DMS153 treated with DMSO at 0.1 percent for 48 hours (cell line): ENCODE data around the gene TMEM131.

Experiments
- DNase-seq: peaks from one replicate; lab custom pipeline; 2025; ENCODE audit not compliant: unreplicated experiment; lab: John Stamatoyannopoulos, UW

The TMEM131 gene

DNA sequence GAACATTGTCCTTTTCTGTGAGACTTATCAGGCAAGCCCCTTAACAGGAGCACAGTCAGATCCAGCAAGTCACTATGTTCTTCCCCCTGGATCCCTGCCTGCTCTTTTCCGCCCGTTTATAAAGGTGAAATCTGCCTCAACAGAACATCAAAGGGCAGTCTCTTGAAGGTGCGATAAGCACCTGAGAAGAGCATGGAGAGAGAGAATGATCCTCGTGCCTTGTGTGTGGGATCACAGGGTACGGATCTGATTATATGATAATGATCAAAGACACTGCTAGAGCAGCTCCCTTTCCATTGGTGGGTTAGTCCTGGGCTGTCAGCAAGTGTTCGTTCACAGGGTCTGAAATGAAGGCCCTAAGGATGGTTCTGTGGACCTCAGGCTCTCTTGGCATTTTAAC lies 176.0 kb downstream of the TMEM131 start:
- no peak for DNase-seq

DNA sequence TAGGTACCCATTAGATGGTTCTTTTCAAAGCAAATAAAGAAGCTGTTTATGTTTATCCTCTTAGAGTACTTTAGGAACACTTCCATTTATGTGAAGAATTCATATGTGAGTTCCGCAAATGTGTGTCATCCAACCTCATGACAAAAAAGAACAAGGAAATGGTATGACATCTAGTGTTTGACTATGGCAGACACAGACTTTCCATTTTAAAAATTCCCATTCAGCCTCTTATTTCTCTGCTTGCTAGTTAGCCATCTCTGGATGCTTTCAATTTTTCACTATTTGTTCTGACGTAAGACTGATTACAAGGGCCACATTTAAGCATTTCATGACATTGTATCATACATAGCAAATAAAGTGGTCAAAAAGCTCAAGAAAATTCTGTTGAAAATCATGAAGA lies 179.3 kb downstream of the TMEM131 start:
- no peak for DNase-seq

DNA sequence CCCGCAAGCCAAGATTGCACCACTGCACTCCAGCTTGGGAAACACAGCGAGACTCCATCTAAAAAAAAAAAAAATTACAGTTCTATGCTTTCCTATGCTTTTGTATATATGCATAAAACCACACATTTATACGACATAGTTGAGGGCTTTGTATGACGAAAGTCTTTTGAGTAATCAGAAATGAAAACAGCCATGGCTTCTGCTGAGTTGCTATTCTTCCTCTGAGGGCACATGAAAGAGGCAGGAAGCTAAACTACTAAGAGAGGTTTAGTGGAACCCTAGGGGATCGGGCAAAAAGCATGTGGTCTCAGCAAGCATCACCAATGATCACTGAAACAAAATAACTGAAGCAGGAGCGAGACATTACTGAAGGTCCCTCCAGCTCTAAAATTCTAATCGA lies 182.8 kb downstream of the TMEM131 start:
- no peak for DNase-seq

DNA sequence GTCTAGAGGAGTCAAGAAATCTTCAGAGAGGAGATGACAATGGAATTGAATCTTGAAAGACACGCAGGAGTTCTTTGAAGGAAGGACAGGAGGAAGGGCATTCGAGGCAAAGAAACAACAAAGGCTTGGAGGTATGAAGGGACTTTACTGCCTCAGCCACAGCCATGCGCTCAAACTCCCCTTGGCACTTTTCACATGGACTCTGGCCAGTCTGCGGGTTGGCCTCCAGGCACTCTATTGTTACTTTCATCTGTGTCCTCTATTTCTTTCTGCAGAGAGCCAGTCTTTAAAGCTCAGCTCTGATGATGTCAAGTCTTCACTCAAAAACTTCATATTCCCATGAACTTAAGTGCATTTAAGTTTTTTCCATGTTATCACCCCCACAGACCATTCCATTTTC lies 186.9 kb downstream of the TMEM131 start:
- DNase-seq = no peak

DNA sequence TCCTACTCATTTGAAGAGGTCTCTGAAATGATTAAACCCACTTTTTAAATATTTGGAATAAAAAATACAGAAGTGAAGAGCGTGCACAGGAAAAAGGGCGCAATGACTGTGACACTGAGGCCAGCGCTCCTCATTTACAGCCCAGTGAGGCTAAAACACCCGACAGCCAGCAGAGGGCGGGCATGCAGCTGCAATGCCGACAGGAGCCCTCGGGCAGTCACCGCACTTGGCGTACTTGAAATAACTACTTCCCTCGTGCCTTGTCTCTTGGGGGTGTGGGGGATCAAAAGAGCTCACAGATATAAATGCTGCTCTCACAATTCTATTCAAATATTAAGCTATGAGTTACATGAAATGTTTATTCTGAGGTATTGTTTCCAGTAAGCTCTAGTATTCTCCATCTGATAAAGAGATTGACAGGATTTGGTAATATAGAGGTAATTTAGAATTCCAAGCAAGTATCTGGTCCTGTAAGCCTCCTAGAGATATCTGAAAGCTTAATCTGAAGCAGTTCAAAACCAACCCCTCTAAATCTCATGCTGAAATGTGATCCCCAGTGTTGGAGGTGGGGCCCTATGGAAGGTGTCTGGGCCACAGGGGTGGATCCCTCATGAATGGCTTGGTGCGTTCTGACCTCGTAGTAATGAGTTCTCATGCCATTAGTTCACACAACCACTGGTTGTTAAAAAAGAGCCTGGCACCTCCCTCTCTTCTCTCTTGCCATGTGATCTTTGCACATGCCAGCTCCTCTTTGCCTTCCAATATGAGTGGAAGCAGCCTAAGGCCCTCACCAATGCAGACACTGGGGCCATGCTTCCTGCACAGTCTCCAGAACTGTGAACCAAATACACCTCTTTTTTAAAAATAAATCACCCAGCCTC lies 188.8 kb downstream of the TMEM131 start:
- peak; percentile 28 for DNase-seq

DNA sequence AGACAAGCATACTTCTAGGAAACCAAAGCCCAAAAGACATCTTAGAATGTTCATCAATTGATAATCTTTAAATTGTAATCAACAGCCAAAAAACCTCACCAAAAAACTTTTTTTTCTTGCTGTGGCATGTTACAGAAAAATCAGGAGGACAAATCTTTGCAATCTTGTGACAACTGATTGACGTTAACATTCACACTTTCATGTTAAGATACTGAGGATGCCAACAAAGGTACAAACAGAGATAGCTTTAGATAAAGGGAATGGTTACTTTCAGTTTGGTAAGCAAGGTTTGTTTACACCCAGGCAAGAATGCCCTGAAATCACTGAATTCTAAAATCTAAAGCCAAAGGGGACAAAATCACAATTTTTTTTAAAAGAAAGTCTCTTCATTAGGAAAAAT lies 190.0 kb downstream of the TMEM131 start:
- no peak for DNase-seq

DNA sequence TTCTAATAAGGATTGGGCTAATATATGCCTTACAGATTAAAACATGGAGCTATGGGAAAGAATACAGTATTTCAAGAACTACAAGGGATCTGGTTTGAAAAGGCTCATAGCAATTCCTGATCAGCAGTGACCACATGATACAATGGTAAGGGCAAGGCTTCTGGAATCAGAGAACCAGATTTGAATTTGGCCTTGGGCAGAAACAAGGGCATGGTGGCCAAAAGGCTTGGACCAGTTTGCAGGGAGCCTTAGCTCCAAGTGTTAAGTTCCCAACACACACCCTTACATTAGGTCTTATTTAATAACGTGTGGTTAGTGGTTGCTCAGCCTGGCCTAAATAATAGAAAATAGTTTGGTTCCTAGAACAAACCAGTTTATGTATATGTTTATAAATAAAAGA lies 194.7 kb downstream of the TMEM131 start:
- no peak for DNase-seq

DNA sequence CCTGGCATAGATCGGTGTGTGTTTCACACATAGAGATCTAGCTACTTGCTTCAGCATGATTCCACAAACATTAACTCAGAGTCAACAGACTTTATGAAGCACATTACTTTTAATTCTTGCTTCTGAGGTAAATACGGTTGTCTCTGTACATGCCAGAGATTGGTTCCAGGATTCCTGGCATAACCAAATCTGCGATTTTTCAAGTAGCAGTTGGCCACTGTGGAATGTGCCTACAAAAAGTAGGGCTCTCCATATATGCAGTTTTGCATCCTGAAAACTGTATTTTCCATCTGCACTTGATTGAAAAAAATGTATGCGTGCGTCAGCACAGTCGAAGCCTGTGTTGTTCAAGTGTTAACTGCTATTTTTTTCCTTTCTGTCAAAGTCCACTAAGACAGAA lies 197.3 kb downstream of the TMEM131 start:
- no peak for DNase-seq

DNA sequence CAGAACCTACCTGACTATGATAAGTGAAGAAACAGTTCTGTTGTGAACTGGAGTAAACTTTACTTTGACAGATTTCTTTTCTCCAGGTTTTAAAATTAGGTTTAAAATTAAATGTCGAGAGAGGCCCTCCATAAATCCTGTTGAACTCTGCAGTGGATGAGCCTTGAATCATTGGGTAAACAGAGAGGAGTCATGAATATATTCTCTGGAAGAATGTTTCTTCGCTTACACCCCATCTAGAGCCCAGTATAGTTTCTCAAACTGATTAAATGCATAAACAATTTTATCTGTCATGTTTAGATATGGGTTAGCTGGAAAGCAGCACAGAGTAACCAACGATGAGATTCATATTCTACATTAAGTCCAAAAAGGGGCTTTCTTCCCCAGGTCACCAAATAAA lies 198.4 kb downstream of the TMEM131 start:
- no peak for DNase-seq

DNA sequence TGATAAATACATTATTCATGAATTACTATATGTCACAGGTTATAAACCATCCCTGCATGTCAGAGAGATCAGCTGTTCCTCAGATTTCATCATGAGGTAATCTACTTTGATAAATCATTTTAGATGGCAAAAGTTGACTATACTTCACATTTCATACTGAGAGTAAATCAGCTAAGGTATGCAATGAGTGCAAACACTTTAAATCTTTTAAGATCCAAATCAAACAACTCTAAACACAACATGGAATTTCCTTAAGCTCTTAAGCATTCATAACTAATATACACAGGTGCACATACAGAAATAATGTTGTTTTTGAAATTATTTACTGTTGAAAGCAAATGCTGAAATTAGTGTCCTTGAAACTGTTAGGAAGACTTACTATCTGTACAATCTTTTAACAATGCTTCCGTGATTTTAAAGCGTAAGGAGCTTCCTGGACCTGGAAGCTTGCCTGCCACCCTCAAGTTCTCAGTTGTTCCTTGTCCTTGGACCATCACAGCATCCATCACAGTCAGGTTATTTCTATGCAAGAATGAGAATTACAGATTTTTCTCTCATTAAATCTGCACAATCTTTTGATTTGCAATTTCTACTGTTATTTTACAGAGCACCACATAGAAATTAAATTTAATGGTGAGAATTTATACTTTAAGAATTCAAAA lies 199.2 kb downstream of the TMEM131 start:
- DNase-seq = no peak

DNA sequence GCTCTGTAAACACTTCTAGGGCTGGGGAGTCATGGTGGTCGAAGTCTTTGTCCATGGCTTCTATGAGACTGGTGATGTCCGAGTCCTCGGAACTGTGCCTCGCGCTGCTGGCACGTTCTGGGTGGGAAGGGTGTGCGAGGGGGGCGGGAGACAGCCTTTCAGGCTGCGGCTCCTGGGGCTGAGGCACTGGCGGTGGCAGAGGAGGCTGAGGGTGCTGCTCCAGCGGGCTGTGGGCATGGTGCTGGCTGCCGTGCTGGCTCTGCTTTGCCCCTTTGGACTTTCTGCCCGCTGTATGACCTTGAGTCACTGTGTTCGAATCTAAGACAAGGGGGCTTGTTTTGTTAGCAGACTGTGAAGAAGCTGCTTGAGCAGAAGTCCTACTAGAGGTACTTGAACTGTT lies 203.3 kb downstream of the TMEM131 start:
- no peak for DNase-seq

DNA sequence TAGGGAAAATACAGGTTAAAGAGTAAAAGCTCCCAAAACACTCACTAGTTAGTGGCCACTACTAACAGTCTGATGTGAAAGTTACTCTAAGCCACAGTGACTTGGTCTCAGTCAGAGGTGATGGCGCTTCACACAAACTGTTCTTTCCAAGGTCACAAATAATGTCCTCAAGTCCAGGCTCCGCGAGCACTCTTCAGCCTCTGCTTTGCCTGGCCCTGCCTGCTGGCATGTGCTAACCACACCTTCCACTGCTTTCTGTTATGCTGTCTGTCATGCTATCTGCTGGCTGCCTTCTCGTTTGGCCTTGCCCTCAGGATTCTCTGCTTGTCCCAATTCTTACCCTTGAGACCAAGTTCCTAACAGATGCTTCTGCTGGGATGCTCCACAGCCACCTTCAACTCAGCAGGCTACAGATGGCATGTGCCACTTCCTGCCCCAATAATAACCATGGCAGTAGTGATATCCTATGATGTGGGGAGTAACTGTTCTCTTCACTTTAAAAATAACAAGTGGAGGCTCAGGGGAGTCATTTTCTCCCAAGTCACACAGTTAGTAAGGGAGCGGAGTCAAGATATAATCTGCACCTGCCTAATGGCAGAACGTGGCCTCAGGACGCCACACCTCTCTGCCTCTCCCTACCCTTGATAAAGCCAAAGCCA lies 206.6 kb downstream of the TMEM131 start:
- DNase-seq = no peak

DNA sequence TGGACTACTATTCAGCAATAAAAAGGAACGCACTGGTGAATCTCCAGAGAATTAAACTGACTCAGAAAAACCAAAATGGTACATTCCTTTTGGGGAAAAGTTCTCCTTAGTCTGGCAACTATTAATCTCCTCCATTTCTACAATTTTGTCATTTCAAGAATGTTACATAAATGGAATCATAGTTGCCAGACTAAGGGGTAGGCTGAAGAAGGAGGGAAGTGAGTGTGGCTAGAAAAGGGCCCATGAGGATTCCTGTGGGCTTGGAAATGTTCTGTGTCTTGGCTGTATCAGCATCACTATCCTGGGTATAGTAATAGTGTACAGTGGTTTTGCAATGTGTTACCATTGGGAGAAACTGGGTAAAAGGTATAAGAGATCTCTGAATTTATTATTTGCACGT lies 209.9 kb downstream of the TMEM131 start:
- DNase-seq = no peak

DNA sequence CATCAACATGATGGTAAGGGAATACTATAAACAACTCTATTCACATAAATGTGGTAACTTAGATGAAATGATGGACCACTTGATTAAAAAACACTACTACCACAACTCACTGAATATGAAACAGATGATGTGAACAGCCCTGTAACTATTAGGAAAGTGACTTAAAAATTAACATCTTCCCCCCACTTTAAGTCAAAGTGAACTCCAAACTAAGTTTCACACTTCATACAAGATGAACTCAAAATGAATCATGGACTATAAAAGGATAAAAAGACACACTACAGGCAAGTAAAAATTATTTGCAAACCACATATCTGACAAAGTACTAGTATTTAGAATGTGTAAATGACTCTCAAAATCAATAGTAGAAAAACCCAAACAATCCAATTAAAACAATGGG lies 210.8 kb downstream of the TMEM131 start:
- DNase-seq = no peak

DNA sequence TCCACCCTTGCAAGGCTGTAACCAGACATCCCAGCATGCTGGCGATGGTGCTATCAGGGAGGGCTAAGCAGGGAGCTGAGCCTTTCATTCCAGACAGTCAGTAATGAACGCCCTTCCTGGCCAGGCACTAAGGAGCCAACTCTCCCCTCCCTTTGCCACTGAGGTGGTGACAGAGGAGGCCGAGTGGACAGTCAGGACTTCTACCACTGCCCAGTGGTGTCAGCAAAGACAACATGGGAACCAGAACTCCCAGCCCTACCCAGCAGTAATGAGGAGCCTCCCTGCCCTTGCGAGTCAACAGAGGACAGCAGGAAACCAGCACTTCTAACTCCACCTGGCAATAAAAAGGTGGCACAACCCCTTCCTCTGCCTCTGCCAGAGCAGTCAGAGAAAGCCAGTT lies 213.8 kb downstream of the TMEM131 start:
- DNase-seq = peak; percentile 40

DNA sequence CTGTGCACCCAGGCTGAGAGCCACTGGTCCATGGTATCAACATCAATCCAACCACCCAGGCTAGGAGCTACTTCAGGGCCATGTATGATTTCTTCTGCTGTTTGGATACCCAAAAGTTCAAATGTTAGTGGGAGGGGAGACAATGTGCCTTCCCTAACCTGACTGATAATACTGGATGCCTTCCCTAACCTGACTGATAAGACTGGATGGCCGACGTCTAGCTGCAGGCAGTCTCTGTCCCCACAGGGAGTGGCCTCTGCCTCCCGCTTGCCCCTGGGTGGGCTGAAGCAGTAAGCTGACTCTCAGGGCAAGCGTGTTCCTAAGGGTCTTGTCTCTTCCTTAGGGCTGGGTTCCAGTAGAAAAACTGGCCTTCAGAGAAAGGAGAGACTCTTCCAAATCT lies 216.6 kb downstream of the TMEM131 start:
- no peak for DNase-seq

DNA sequence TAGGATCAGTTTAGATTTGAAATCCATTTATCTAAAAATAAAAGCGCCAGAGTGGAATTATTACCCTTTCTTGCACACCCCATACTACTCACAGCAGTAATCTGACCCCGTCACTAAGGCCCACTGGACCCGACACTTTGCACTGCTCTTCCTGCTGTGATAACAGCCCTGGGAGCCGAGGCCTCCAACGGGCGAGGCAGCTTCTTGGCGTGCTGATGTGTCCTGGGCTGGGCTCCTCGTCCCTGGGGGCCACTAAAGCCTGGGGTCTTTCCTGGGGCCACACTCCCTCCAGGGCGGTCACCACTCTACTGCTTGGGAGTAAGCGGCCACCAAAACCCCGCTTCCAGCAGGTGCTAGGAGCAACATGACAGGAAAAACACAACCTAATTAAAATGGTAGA lies 220.7 kb downstream of the TMEM131 start:
- no peak for DNase-seq

DNA sequence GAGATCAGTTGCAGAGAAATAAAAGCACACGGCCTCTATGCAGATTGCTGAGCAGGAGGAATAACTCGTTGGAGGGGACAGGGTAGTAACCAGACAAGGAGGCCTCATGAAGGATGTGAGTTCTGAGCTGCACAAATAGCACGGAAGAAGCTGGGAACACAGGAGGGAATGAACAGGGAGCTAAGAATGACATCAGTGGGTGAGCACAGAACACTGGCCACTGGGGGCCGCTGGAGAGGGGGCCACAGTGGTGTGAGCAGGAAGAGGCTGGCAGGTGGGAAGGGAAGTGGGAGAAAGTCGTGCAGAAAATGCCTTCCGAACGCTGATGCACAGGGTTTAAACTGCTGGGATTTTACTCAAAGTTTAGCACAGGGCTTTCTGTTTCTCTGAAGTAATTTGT lies 221.3 kb downstream of the TMEM131 start:
- DNase-seq = no peak

DNA sequence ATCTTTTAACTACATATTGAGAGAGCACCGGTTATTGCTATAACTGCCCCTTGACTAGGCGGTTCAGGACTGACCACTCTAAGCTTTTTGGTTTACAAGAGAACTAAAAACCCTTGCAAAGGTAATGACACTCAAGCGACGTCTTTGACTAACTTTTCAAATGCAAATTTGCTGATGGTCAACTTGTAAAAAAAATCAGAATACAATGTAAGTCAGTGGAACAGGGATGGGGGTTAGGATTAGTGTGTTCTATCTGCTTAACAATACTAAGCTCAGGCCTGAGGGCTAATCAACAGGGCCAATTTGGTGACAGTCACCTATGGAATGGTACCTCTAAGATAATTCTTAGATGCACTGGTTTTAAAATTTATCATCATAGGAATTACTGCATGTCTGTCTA lies 225.3 kb downstream of the TMEM131 start:
- no peak for DNase-seq

DNA sequence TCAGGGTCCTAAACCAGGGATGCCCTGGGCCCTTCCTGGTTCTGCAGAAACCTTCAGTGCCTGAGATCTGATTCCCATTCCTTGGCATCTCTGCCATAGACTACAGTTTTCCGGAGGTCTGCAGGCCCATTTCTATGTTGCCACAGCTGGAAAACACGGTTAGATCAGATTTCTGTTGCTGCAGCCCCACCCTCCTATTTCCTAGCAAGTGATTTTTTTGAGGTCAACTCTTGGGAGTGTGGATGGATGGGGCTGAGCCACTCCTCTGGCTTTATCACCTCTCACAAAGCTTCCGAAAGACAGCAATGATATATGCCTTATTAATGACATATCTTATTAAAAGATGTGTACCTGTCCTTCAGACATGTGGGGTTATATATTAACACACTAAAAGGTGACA lies 226.0 kb downstream of the TMEM131 start:
- DNase-seq = no peak

DNA sequence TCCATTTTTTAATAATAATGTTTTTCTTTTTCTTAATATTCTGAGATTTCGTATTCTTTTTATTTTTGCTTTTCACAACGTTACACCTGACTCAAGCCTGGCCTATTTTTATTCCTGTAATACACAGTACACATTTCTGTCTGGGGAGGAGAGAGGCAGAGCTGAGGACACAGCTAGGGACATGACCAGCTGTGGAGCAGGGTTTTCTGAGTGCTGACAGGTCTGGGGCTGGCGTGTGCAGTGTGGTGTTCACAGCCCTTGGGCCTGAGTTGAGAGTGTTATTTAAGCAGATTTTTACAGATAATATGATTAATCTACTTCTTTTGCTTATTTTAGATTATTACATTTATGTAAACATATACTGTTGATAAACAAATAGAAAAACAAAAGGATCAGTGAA lies 226.4 kb downstream of the TMEM131 start:
- DNase-seq = no peak

DNA sequence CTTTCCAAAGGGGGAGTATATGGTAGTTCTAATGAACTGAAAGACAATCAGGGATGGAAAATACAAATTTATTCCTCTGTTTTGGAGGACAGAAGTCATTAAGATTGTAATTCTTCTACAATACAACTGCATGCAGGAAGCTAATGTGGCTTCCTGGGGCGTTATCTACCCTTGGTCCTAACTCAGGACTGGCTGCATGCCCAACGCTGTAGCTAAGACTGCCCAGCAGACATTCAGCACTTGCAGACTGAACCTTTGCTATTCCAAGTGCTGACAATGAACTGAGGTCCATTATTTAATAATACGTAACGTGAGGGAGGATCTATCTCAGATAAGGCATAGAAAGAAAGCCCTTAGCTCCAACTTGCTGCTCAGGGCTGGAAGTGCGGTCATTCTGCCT lies 229.2 kb downstream of the TMEM131 start:
- DNase-seq = no peak
